Hepatocyte (in vitro differentiated cells): ENCODE data around the gene TSEN15. TPM values are rescaled to one million over a fixed set of nuclear protein-coding genes. Genes with fewer than 3 reads are reported as not detected.

Experiments used
- DNase-seq: peaks from one replicate; pipeline ENCODE4 v3.0.0-alpha.2; 2016; ENCODE audit warnings: low spot score
- H2AFZ ChIP-seq: fragments of 200-600 bp; sonication (generic); 2 replicates; pipeline ENCODE4 v1.6.0; 2016; ENCODE audit warnings: antibody characterized with exemption, mild to moderate bottlenecking
- H3K27ac ChIP-seq: fragments of 200-600 bp; sonication (generic); 2 replicates; pipeline ENCODE4 v1.5.1; 2016; ENCODE audit warnings: mild to moderate bottlenecking
- H3K27me3 ChIP-seq: fragments of 200-600 bp; sonication (generic); 2 replicates; pipeline ENCODE4 v1.6.1; 2016
- H3K36me3 ChIP-seq: fragments of 200-600 bp; sonication (generic); replicated peaks from 2 replicates; pipeline ENCODE4 v1.5.1; 2016; ENCODE audit warnings: low read depth; ENCODE audit not compliant: insufficient read depth
- H3K4me1 ChIP-seq: fragments of 200-600 bp; sonication (generic); 2 replicates; pipeline ENCODE4 v1.5.1; 2016; ENCODE audit warnings: mild to moderate bottlenecking, moderate library complexity; ENCODE audit not compliant: insufficient read depth
- H3K4me2 ChIP-seq: fragments of 200-600 bp; sonication (generic); 2 replicates; pipeline ENCODE4 v1.6.0; 2016
- H3K4me3 ChIP-seq: fragments of 200-600 bp; sonication (generic); 2 replicates; pipeline ENCODE4 v1.5.1; 2016; ENCODE audit warnings: mild to moderate bottlenecking
- H3K79me2 ChIP-seq: fragments of 200-600 bp; sonication (generic); 2 replicates; pipeline ENCODE4 v1.6.0; 2017; ENCODE audit warnings: mild to moderate bottlenecking
- H3K9me2 ChIP-seq: fragments of 200-600 bp; sonication (generic); replicated peaks from 2 replicates; pipeline ENCODE4 v1.6.0; 2017; ENCODE audit warnings: mild to moderate bottlenecking; ENCODE audit not compliant: insufficient read depth
- H3K9me3 ChIP-seq: fragments of 200-600 bp; sonication (generic); 2 replicates; pipeline ENCODE4 v1.5.1; 2016; ENCODE audit warnings: low read depth, mild to moderate bottlenecking
- H4K20me1 ChIP-seq: fragments of 200-600 bp; sonication (generic); 2 replicates; pipeline ENCODE4 v1.6.0; 2016; ENCODE audit warnings: mild to moderate bottlenecking; ENCODE audit not compliant: insufficient read depth, poor library complexity, severe bottlenecking
- CTCF ChIP-seq: fragments of 200-600 bp; sonication (generic); IDR thresholded peaks from 2 replicates; pipeline ENCODE4 v1.5.1; 2016; ENCODE audit warnings: antibody characterized with exemption, mild to moderate bottlenecking; ENCODE audit not compliant: poor library complexity
- EZH2 ChIP-seq: fragments of 200-600 bp; sonication (generic); IDR thresholded peaks from 2 replicates; pipeline ENCODE4 v1.6.1; 2016; ENCODE audit warnings: antibody characterized with exemption, mild to moderate bottlenecking, borderline replicate concordance
- EZH2phosphoT487 ChIP-seq: fragments of 200-600 bp; sonication (generic); IDR thresholded peaks from one replicate; pipeline ENCODE4 v1.6.1; 2018; ENCODE audit warnings: antibody characterized with exemption, mild to moderate bottlenecking, low read depth, moderate library complexity; ENCODE audit not compliant: unreplicated experiment, severe bottlenecking
- WGBS: methylation state at CpG from one replicate; pipeline ENCODE4 v1.1.6; 2016; ENCODE audit warnings: low lambda C conversion rate; ENCODE audit errors: missing lambda C conversion rate; 5-methylcytosine and 5-hydroxymethylcytosine counted together
- polyA plus RNA-seq: library from polyadenylated mRNA; unstranded; fragments of >200 nt; fragmentation: Nextera tagmentation; extraction: Ambion mirVana; gene quantifications from 2 replicates; pipeline ENCODE4 v1.2.1, GENCODE V29; 2016
- total RNA-seq: library from RNA; depleted of rRNA; stranded (reverse); fragments of >200 nt; gene quantifications from 2 replicates; pipeline ENCODE4 v1.2.3, GENCODE V29; 2014

Gene TSEN15
- total and polyA plus RNA-seq, 2 experiments from 2014 or later, result 35.7 to 46.5 TPM

- Histone ChIP-seq H3K4me3 (no peak overlapping the region), H3K9me3 (no peaks in the 10 kb centered on the region), H3K4me1 (no peaks in the 10 kb centered on the region), H3K79me2 (no peaks in the 10 kb centered on the region), H3K9me2 (no peaks in the 10 kb centered on the region), H3K36me3 (no peaks in the 10 kb centered on the region), H3K4me2 (no peak overlapping the region), H3K27ac (no peak overlapping the region), H2AFZ (no peak overlapping the region), H4K20me1 (no peaks in the 10 kb centered on the region), H3K27me3 (no peaks in the 10 kb centered on the region)
- no peak for DNase-seq
- no peak for TF ChIP-seq EZH2
- TF ChIP-seq EZH2phosphoT487, result no peak
- TF ChIP-seq CTCF, result no peak
Measured at GRCh38 chr1:184114818-184115398, 63.4 kb downstream of the TSEN15 start.

- Histone ChIP-seq H2AFZ (no peak overlapping the region), H3K4me3 (no peak overlapping the region), H3K9me2 (no peaks in the 10 kb centered on the region), H3K36me3 (no peaks in the 10 kb centered on the region), H3K27me3 (no peaks in the 10 kb centered on the region), H4K20me1 (no peaks in the 10 kb centered on the region), H3K9me3 (no peaks in the 10 kb centered on the region), H3K4me1 (no peaks in the 10 kb centered on the region), H3K4me2 (no peak overlapping the region), H3K79me2 (no peaks in the 10 kb centered on the region), H3K27ac (no peak overlapping the region)
- 72% methylated on average over 2 of the region's 2 CpGs for WGBS
- no peak for DNase-seq
- TF ChIP-seq EZH2phosphoT487 (no peak), EZH2 (no peak), CTCF (no peak)
Measured at GRCh38 chr1:184116287-184116686, 64.8 kb downstream of the TSEN15 start.

- DNase-seq, result peak; percentile 26
- Histone ChIP-seq H4K20me1 (no peaks in the 10 kb centered on the region), H3K27ac (no peak overlapping the region), H3K4me1 (no peaks in the 10 kb centered on the region), H3K9me2 (no peaks in the 10 kb centered on the region), H2AFZ (no peak overlapping the region), H3K27me3 (no peaks in the 10 kb centered on the region), H3K4me3 (no peak overlapping the region), H3K9me3 (no peaks in the 10 kb centered on the region), H3K36me3 (no peaks in the 10 kb centered on the region), H3K79me2 (no peaks in the 10 kb centered on the region), H3K4me2 (no peak overlapping the region)
- TF ChIP-seq EZH2 (no peak), CTCF (no peak), EZH2phosphoT487 (no peak)
- 73% methylated on average over 2 of the region's 2 CpGs for WGBS
Measured at GRCh38 chr1:184118046-184118445, 66.5 kb downstream of the TSEN15 start.

Other genes with a start within 250 kb of the TSEN15 start
- gene RGL1, start 246.6 kb upstream of the TSEN15 start, total RNA-seq, result 30.7 and 32.2 TPM in 2 replicates
- 17.9 TPM in 2 replicates for gene RGL1, start 246.6 kb upstream of the TSEN15 start, polyA plus RNA-seq
- 1.5 and 1.7 TPM in 2 replicates for gene COLGALT2, start 14.0 kb upstream of the TSEN15 start, total RNA-seq
- gene COLGALT2, start 14.0 kb upstream of the TSEN15 start, polyA plus RNA-seq, result 0.39 and 0.66 TPM in 2 replicates